ENCODE measurements around the gene CDC14C.

Gene CDC14C

GRCh38 chr7:48976850-48977249, 52.5 kb downstream of the CDC14C start:
- DNase-seq: peak; percentile 22
